ENCODE results near the gene IPO13.

Gene IPO13

DNA sequence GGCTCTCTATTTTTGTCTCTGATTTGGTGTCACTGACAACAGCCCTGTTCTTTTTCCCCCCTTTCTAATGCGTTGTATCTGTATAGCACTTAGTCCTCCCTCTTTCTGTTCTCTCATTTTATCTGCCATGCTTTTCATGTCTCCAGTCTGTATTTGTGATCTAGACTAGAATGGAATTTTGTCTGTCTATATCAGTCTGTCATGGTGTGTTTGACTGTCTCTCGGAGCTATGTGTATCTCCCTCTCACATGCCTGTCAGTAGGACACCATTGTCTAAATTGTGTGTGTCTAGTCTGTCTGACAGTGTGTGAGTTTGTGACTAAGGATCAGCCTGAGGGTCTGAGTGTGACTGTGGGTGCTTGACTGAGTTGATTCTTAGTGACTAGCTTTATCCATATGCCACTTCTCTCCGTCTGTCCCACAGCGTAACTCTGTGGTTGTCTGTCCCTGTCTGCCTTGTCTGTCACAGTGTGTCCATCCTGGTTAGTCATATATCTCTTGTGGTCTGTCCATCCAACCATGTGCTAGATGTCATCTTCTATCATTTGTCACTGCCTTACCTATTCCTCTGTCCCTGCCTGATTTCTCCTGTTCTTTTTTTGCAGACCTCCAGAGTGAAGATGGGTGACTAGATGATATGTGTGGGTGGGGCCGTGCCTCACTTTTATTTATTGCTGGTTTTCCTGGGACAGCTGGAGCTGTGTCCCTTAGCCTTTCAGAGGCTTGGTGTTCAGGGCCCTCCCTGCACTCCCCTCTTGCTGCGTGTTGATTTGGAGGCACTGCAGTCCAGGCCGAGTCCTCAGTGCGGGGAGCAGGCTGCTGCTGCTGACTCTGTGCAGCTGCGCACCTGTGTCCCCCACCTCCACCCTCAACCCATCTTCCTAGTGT lies 30.9 kb downstream of the IPO13 start:
- Histone ChIP-seq H3K9me3 (ENCODE audit: low read length) (no peaks in the 10 kb centered on the region), H3K4me1 (ENCODE audit: insufficient read depth, low read length) (peaks cover 52% of the 10 kb centered on the region), H3K27ac (ENCODE audit: low read depth, low read length) (no peak overlapping the region), H3K9ac (ENCODE audit: low read length) (no peak overlapping the region), H3K27me3 (ENCODE audit: control insufficient read depth in 1 of 2, insufficient read depth in 2 of 2, low read length in 2 of 2) (no peaks in the 10 kb centered on the region), H3K36me3 (ENCODE audit: insufficient read depth, low read length) (peaks cover 28% of the 10 kb centered on the region), H3K4me3 (ENCODE audit: low read depth in 1 of 2, low read length in 2 of 2) (peak overlapping the region in 1 of 2 donors; percentile 55)

- H3K9me3 ChIP-seq (ENCODE audit: low read length), result no peaks in the 10 kb centered on the region
- peaks cover 52% of the 10 kb centered on the region for H3K4me1 ChIP-seq (ENCODE audit: insufficient read depth, low read length)
- H3K36me3 ChIP-seq (ENCODE audit: insufficient read depth, low read length), result peaks cover 24% of the 10 kb centered on the region
- no peak overlapping the region for H3K27ac ChIP-seq (ENCODE audit: low read depth, low read length)
- no peaks in the 10 kb centered on the region for H3K27me3 ChIP-seq (ENCODE audit: control insufficient read depth in 1 of 2, insufficient read depth in 2 of 2, low read length in 2 of 2)
- peak overlapping the region in 1 of 2 donors; percentile 55 for H3K4me3 ChIP-seq (ENCODE audit: low read depth in 1 of 2, low read length in 2 of 2)
- H3K9ac ChIP-seq (ENCODE audit: low read length), result no peak overlapping the region
Observed at GRCh38 chr1:43978264-43978550, 31.5 kb downstream of the IPO13 start.

DNA sequence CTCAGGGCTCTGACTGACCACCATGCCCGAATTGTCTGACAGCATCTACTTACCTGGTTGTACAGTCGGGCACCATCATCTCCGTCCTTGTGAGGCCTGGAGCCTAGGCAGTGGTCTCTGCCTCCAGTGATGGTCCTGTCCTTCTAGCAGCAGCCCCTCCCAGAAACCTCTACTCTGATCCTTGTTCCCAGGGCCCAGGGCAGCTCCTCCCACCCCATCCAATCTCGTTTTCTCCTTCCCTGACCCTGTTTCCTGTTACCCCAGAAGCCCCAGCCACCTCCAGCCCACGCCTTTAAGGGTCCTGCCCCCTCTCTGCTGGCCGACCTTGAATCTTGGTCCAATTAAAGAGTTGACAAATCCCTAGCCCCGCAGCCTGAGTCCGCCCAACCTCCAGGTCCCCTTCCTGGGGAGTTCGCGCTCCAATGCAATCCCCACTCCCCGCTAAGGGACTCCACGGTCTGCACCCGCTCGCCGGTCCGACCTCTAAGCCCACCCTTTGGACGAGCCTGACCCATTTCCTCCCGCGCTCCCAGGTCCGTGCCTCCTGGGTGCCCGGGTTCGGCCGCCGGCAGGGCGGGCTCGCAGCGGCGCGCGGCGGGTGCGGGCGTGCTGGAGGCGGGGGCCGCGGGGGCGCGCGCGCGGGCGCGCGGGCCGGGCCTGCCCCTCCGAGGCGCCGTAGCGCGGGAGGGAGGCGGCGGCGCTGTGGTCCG lies 32.0 kb downstream of the IPO13 start, which contains the start of gene B4GALT2:
Gene B4GALT2 (plus strand): TSS at position 660 of the 710 bp plus-strand sequence. CDS start 1,951 bp downstream, outside the sequence.
- no peak within 1 kb of the TSS for H3K9ac ChIP-seq (ENCODE audit: low read length)
- H3K36me3 ChIP-seq (ENCODE audit: insufficient read depth, low read length), result peaks cover 24% of the 10 kb centered on the region
- H3K4me1 ChIP-seq (ENCODE audit: insufficient read depth, low read length), result peaks cover 52% of the 10 kb centered on the region
- peak within 1 kb of the TSS; percentile 38 for H3K27ac ChIP-seq (ENCODE audit: low read depth, low read length)
- H3K9me3 ChIP-seq (ENCODE audit: low read length), result no peaks in the 10 kb centered on the region
- no peaks in the 10 kb centered on the region for H3K27me3 ChIP-seq (ENCODE audit: control insufficient read depth in 1 of 2, insufficient read depth in 2 of 2, low read length in 2 of 2)
- H3K4me3 ChIP-seq (ENCODE audit: low read depth in 1 of 2, low read length in 2 of 2), result peak within 1 kb of the TSS; percentile 55 to 56

GRCh38 chr1:43979261-43979527 lies 32.4 kb downstream of the IPO13 start:
- no peak overlapping the region for H3K27ac ChIP-seq (ENCODE audit: low read depth, low read length)
- no peaks in the 10 kb centered on the region for H3K27me3 ChIP-seq (ENCODE audit: control insufficient read depth in 1 of 2, insufficient read depth in 2 of 2, low read length in 2 of 2)
- H3K9me3 ChIP-seq (ENCODE audit: low read length), result no peaks in the 10 kb centered on the region
- no peak overlapping the region for H3K9ac ChIP-seq (ENCODE audit: low read length)
- peaks cover 47% of the 10 kb centered on the region for H3K4me1 ChIP-seq (ENCODE audit: insufficient read depth, low read length)
- H3K36me3 ChIP-seq (ENCODE audit: insufficient read depth, low read length), result peaks cover 24% of the 10 kb centered on the region
- peak overlapping the region in 1 of 2 donors; percentile 55 for H3K4me3 ChIP-seq (ENCODE audit: low read depth in 1 of 2, low read length in 2 of 2)

DNA sequence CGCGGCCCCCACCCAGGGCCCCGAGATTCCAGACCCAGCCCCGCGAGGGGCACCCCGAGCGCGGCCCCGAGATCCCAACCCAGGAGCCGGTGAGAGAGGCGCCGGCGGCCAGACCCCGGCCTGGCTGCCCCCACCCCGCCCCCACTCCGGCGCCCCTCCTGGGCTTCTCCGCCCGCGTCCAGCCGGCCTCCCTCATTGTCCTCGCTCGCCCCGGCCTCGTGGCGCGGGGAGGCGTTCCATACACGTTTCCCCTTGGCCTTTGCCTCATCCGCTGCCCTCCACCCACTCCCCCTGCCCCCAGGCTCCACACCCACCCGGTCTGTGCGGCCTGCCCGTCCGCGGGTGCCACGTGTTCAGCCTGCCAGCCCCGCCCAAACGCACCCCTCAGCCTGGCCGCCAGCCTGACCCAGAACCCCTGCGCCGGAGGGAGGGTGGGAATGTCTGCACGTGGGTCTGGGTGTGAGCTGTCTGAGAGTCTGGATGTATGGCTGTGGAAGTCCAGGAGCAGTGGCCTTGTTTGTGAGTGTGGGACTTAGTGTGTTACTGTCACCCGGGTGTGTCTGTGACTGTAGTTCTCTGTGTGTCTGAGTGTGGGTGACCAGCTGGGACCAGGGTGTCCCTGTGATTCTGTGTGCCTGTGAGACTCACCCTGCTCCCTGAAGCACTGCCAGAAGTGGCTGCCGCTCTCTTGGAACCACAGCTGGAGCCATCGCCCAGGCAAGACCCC lies 32.9 kb downstream of the IPO13 start:
- Histone ChIP-seq H3K9ac (ENCODE audit: low read length) (no peak overlapping the region), H3K4me3 (ENCODE audit: low read depth in 1 of 2, low read length in 2 of 2) (peak overlapping the region; percentile 51 to 55), H3K27me3 (ENCODE audit: control insufficient read depth in 1 of 2, insufficient read depth in 2 of 2, low read length in 2 of 2) (no peaks in the 10 kb centered on the region), H3K36me3 (ENCODE audit: insufficient read depth, low read length) (peaks cover 24% of the 10 kb centered on the region), H3K4me1 (ENCODE audit: insufficient read depth, low read length) (peaks cover 45% of the 10 kb centered on the region), H3K27ac (ENCODE audit: low read depth, low read length) (peak overlapping the region; percentile 38), H3K9me3 (ENCODE audit: low read length) (no peaks in the 10 kb centered on the region)

- peak overlapping the region; percentile 51 to 55 for H3K4me3 ChIP-seq (ENCODE audit: low read depth in 1 of 2, low read length in 2 of 2)
- peaks cover 44% of the 10 kb centered on the region for H3K4me1 ChIP-seq (ENCODE audit: insufficient read depth, low read length)
- no peaks in the 10 kb centered on the region for H3K9me3 ChIP-seq (ENCODE audit: low read length)
- no peaks in the 10 kb centered on the region for H3K27me3 ChIP-seq (ENCODE audit: control insufficient read depth in 1 of 2, insufficient read depth in 2 of 2, low read length in 2 of 2)
- H3K9ac ChIP-seq (ENCODE audit: low read length), result no peak overlapping the region
- H3K36me3 ChIP-seq (ENCODE audit: insufficient read depth, low read length), result peaks cover 24% of the 10 kb centered on the region
- peak overlapping the region; percentile 38 for H3K27ac ChIP-seq (ENCODE audit: low read depth, low read length)
Observed at GRCh38 chr1:43980255-43981134, 33.7 kb downstream of the IPO13 start.

- no peaks in the 10 kb centered on the region for H3K9me3 ChIP-seq (ENCODE audit: low read length)
Observed at GRCh38 chr1:43981135-43981491, 34.4 kb downstream of the IPO13 start.

GRCh38 chr1:43981636-43982035 lies 34.9 kb downstream of the IPO13 start:
- no peak overlapping the region for H3K27ac ChIP-seq (ENCODE audit: low read depth, low read length)
- no peaks in the 10 kb centered on the region for H3K27me3 ChIP-seq (ENCODE audit: control insufficient read depth in 1 of 2, insufficient read depth in 2 of 2, low read length in 2 of 2)
- H3K9ac ChIP-seq (ENCODE audit: low read length), result no peak overlapping the region
- H3K4me3 ChIP-seq (ENCODE audit: low read depth in 1 of 2, low read length in 2 of 2), result no peak overlapping the region
- H3K9me3 ChIP-seq (ENCODE audit: low read length), result no peaks in the 10 kb centered on the region
- H3K36me3 ChIP-seq (ENCODE audit: insufficient read depth, low read length), result peaks cover 25% of the 10 kb centered on the region
- H3K4me1 ChIP-seq (ENCODE audit: insufficient read depth, low read length), result peaks cover 33% of the 10 kb centered on the region

More at GRCh38 chr1:43981135-43981491, 34.4 kb downstream of the IPO13 start:
- Histone ChIP-seq H3K9ac (ENCODE audit: low read length) (no peak overlapping the region), H3K4me3 (ENCODE audit: low read depth in 1 of 2, low read length in 2 of 2) (no peak overlapping the region), H3K27me3 (ENCODE audit: control insufficient read depth in 1 of 2, insufficient read depth in 2 of 2, low read length in 2 of 2) (no peaks in the 10 kb centered on the region), H3K36me3 (ENCODE audit: insufficient read depth, low read length) (peaks cover 30% of the 10 kb centered on the region), H3K27ac (ENCODE audit: low read depth, low read length) (no peak overlapping the region), H3K4me1 (ENCODE audit: insufficient read depth, low read length) (peaks cover 38% of the 10 kb centered on the region)

DNA sequence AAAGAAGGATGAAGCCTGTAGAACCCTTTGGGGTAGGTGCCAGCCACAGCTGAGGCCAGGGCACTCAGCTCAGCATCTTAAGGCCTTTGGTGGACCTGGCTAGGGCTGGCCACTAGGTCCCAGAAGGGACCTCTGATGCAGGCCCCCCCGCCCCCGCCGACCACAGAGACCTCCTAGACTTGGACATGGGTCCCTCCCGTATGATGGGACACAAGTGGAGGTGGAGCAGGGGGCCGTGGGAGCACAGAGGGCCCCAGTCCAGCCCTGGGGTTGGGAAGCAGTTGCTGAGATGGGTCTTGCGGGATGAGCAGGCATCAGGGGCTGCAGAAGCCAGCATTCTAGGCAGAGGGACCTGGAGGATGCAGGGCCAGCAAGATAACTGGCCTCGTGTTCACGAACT lies 35.5 kb downstream of the IPO13 start:
- no peaks in the 10 kb centered on the region for H3K27me3 ChIP-seq (ENCODE audit: control insufficient read depth in 1 of 2, insufficient read depth in 2 of 2, low read length in 2 of 2)
- H3K36me3 ChIP-seq (ENCODE audit: insufficient read depth, low read length), result peaks cover 19% of the 10 kb centered on the region
- H3K4me1 ChIP-seq (ENCODE audit: insufficient read depth, low read length), result peaks cover 27% of the 10 kb centered on the region
- H3K9ac ChIP-seq (ENCODE audit: low read length), result no peak overlapping the region
- H3K4me3 ChIP-seq (ENCODE audit: low read depth in 1 of 2, low read length in 2 of 2), result no peak overlapping the region
- H3K27ac ChIP-seq (ENCODE audit: low read depth, low read length), result no peak overlapping the region
- no peaks in the 10 kb centered on the region for H3K9me3 ChIP-seq (ENCODE audit: low read length)

- H3K4me1 ChIP-seq (ENCODE audit: insufficient read depth, low read length), result peaks cover 22% of the 10 kb centered on the region
- H3K4me3 ChIP-seq (ENCODE audit: low read depth in 1 of 2, low read length in 2 of 2), result no peak overlapping the region
- H3K36me3 ChIP-seq (ENCODE audit: insufficient read depth, low read length), result peaks cover 14% of the 10 kb centered on the region
- H3K9ac ChIP-seq (ENCODE audit: low read length), result no peak overlapping the region
- no peaks in the 10 kb centered on the region for H3K9me3 ChIP-seq (ENCODE audit: low read length)
- H3K27ac ChIP-seq (ENCODE audit: low read depth, low read length), result no peak overlapping the region
- no peaks in the 10 kb centered on the region for H3K27me3 ChIP-seq (ENCODE audit: control insufficient read depth in 1 of 2, insufficient read depth in 2 of 2, low read length in 2 of 2)
Observed at GRCh38 chr1:43982808-43983207, 36.1 kb downstream of the IPO13 start.
